NCI-H1092 (cell line): Measurements from ENCODE around the gene TUFT1.

ENCODE experiments used
- DNase-seq: peaks from one replicate; lab custom pipeline; 2025; lab: John Stamatoyannopoulos, UW

The TUFT1 gene

GRCh38 chr1:151540021-151540981, at the start of gene TUFT1:
TUFT1 (plus strand) TSS chr1:151540309; CDS start chr1:151540367, 58 bp downstream.
- DNase-seq: peak; percentile 96

- DNase-seq: no peak
These were observed 48.5 kb upstream of the TUFT1 start for GRCh38 chr1:151491641-151492040.

- DNase-seq: no peak
These were observed 48.0 kb upstream of the TUFT1 start for GRCh38 chr1:151492120-151492519.

GRCh38 chr1:151493042-151493441, 47.1 kb upstream of the TUFT1 start:
- DNase-seq: no peak

GRCh38 chr1:151494741-151495281, 45.3 kb upstream of the TUFT1 start:
- no peak for DNase-seq

DNA sequence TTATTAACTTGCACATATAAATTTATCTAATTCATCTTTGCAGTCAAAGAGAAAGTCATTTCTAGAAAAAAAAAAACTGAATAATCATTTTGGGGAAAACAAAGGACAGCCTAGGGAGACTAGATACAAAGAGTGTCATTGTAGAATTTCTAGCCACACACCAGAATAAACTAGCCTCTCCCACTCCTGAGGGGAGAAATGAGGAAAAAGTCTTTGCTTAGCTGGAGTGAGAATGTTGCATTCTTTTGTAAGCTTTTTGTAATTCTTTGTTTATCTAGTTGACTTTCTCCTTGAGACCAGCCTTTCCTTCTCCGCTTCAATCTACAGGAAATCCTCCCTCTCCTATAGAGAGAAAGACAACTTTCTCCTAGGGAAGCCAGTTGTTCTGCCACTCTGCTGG, 44.8 kb upstream of the TUFT1 start:
- DNase-seq: no peak

- DNase-seq: no peak
These were observed 40.7 kb upstream of the TUFT1 start for GRCh38 chr1:151499365-151499764.

DNA sequence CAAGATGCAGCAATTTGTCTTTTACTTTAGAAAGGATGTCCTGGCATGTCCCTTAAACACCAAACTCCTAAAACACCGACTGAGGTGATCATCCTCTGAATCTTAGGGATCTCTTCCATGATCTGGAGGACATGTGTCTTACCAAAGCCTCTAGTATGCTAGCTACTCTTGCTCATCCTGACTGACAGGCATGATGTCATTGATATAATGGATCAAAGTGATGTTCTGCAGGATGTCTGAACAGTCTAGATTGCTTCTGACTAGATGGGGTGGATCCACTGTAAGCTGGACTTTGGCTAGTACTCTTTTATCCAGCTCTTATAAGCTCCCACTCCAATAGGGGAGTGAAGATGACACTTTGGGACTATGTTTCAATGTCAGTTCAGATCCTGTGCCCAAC, 40.2 kb upstream of the TUFT1 start:
- no peak for DNase-seq

DNA sequence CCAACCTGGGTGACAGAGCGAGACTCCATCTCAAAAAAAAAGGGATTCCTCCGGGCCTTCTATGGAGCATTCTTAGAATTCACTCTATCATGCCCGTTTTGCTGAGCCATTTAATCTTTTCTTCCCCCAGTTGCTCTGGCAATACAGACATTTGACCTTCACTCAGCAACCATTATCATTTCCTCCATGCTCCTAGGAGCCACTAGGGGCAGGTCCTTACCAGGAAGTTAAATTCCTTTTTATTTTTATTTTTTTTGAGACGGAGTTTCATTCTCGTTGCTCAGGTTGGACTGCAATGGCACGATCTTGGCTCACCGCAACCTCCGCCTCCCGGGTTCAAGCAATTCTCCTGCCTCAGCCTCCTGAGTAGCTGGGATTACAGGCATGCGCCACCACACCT, 38.6 kb upstream of the TUFT1 start:
- no peak for DNase-seq

GRCh38 chr1:151502035-151502700, 37.9 kb upstream of the TUFT1 start:
- no peak for DNase-seq

GRCh38 chr1:151502859-151503780, 37.0 kb upstream of the TUFT1 start:
- no peak for DNase-seq

GRCh38 chr1:151504252-151504651, 35.9 kb upstream of the TUFT1 start:
- no peak for DNase-seq

- no peak for DNase-seq
These were observed 35.4 kb upstream of the TUFT1 start for GRCh38 chr1:151504759-151505158.

GRCh38 chr1:151508833-151509232, 31.3 kb upstream of the TUFT1 start:
- no peak for DNase-seq

DNA sequence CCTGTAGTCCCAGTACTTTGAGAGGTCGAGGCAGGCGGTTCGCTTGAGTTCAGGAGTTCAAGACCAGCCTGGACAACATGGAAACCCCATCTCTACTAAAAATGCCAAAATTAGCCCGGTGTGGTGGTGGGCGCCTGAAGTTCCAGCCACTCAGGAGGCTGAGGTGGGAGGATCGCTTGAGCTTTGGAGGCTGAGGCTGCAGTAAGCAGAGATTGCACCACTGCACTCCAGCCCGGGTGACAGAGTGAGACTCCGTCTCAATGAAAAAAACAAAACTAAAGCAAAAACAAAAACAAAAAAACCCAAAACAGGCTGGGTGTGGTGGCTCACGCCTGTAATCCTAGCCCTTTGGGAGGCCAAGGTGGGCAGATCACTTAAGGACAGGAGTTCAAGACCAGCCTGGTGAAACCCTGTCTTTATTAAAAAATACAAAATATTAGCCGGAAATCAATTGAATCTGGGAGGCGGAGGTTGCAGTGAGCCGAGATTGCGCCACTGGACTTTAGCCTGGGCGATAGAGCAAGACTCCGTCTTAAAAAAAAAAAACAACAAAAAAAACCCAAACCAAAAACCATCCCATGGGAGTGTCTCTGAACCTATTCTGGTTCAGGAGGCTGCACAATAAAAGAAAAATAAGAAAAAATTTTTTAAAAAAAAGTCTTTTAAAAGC, 30.6 kb upstream of the TUFT1 start:
- no peak for DNase-seq

GRCh38 chr1:151510020-151510405, 30.1 kb upstream of the TUFT1 start:
- no peak for DNase-seq

DNA sequence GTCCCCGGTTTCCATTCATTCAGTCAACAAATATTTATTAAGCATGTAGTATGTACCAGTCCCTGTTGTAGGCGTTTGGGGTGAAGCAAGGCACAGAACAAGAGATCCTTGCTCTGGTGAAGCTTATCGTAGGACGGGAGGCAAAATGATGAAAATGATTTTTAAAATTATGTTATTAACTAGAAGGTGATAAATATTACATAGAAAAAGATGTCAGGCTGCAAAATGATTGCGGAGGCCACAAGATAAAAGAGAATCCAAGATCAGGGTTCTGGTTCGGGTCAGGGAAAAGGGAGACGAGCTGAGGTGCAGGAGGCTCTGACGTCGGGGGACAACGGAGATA, 29.5 kb upstream of the TUFT1 start:
- no peak for DNase-seq

- DNase-seq: peak; percentile 98
These were observed 29.0 kb upstream of the TUFT1 start, which contains the start of gene CGN for GRCh38 chr1:151510957-151511635. CGN (plus strand) TSS chr1:151511387; CDS start chr1:151518520, 7,133 bp downstream.

- DNase-seq: peak; percentile 43
These were observed 28.4 kb upstream of the TUFT1 start for GRCh38 chr1:151511636-151512215.

- DNase-seq: no peak
These were observed 27.8 kb upstream of the TUFT1 start for GRCh38 chr1:151512326-151512725.
